Measurements from ENCODE around the gene SNCAIP.

DNA sequence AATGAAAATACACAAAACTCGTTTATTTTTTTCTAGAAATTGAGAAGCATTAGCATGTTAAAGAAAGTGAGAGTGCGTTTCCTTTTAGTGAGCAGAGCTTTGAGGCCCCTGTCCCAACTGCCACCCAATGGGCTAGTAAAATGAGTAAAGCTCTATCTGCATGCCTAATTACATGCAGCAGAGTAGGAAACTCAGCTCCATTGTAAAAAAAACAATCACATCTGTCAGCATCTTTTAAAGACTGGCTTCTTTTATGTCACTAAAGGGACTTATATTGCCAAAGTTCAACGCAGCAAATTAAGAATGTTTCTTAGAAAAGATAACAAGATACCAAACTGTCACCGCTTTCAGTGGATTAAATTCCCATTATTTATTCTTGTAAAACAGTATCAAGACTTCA lies 154.0 kb downstream of the SNCAIP start:
- TF ChIP-seq, protein P1, sequence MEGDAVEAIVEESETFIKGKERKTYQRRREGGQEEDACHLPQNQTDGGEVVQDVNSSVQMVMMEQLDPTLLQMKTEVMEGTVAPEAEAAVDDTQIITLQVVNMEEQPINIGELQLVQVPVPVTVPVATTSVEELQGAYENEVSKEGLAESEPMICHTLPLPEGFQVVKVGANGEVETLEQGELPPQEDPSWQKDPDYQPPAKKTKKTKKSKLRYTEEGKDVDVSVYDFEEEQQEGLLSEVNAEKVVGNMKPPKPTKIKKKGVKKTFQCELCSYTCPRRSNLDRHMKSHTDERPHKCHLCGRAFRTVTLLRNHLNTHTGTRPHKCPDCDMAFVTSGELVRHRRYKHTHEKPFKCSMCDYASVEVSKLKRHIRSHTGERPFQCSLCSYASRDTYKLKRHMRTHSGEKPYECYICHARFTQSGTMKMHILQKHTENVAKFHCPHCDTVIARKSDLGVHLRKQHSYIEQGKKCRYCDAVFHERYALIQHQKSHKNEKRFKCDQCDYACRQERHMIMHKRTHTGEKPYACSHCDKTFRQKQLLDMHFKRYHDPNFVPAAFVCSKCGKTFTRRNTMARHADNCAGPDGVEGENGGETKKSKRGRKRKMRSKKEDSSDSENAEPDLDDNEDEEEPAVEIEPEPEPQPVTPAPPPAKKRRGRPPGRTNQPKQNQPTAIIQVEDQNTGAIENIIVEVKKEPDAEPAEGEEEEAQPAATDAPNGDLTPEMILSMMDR (IDR thresholded peaks at IDR 0.05; ENCODE audit: insufficient read depth, low read length): no peak
- TF ChIP-seq GABPA (IDR thresholded peaks at IDR 0.05; ENCODE audit: low read depth) (no peak), POLR2AphosphoS5 (IDR thresholded peaks at IDR 0.05; ENCODE audit: low read depth) (no peak)
- TF ChIP-seq, protein P2, sequence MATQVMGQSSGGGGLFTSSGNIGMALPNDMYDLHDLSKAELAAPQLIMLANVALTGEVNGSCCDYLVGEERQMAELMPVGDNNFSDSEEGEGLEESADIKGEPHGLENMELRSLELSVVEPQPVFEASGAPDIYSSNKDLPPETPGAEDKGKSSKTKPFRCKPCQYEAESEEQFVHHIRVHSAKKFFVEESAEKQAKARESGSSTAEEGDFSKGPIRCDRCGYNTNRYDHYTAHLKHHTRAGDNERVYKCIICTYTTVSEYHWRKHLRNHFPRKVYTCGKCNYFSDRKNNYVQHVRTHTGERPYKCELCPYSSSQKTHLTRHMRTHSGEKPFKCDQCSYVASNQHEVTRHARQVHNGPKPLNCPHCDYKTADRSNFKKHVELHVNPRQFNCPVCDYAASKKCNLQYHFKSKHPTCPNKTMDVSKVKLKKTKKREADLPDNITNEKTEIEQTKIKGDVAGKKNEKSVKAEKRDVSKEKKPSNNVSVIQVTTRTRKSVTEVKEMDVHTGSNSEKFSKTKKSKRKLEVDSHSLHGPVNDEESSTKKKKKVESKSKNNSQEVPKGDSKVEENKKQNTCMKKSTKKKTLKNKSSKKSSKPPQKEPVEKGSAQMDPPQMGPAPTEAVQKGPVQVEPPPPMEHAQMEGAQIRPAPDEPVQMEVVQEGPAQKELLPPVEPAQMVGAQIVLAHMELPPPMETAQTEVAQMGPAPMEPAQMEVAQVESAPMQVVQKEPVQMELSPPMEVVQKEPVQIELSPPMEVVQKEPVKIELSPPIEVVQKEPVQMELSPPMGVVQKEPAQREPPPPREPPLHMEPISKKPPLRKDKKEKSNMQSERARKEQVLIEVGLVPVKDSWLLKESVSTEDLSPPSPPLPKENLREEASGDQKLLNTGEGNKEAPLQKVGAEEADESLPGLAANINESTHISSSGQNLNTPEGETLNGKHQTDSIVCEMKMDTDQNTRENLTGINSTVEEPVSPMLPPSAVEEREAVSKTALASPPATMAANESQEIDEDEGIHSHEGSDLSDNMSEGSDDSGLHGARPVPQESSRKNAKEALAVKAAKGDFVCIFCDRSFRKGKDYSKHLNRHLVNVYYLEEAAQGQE (IDR thresholded peaks at IDR 0.05; ENCODE audit: insufficient replicate concordance, low read depth): no peak
